ENCODE results near the gene PNPLA3.

PNPLA3 gene

DNA sequence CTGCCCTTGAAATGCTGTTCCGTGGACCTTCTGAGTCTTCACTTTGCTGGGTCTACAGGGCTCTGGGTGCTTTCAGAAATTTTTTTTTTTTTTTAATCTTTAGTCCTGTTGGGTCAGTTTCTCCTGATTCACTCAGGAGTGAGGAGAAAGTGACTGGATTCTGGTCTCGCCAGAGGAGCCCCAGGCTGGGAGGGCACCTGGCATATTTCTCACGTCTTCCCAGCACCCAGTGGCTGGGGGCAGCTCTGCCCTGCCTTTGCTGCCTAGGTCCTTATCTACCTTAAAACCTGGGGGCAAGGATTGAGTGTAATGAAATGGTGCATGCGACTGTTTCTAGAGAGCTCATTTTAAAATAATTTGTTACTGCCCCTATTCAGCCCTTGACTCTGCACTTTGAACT is 55.0 kb downstream of the PNPLA3 start:
- no peak for DNase-seq (ENCODE audit: low read depth in 1 of 2, low spot score in 1 of 2)
- Histone ChIP-seq H3K27ac (replicated peaks) (no peak overlapping the region), H3K27me3 (ENCODE audit: insufficient read depth, poor library complexity, severe bottlenecking) (no peaks in the 10 kb centered on the region), H3K4me3 (replicated peaks; ENCODE audit: insufficient read depth, low read length) (no peak overlapping the region)
- TF ChIP-seq SPI1 (IDR thresholded peaks at IDR 0.05; ENCODE audit: borderline replicate concordance, low read depth), result no peak
- TF ChIP-seq, protein P1, sequence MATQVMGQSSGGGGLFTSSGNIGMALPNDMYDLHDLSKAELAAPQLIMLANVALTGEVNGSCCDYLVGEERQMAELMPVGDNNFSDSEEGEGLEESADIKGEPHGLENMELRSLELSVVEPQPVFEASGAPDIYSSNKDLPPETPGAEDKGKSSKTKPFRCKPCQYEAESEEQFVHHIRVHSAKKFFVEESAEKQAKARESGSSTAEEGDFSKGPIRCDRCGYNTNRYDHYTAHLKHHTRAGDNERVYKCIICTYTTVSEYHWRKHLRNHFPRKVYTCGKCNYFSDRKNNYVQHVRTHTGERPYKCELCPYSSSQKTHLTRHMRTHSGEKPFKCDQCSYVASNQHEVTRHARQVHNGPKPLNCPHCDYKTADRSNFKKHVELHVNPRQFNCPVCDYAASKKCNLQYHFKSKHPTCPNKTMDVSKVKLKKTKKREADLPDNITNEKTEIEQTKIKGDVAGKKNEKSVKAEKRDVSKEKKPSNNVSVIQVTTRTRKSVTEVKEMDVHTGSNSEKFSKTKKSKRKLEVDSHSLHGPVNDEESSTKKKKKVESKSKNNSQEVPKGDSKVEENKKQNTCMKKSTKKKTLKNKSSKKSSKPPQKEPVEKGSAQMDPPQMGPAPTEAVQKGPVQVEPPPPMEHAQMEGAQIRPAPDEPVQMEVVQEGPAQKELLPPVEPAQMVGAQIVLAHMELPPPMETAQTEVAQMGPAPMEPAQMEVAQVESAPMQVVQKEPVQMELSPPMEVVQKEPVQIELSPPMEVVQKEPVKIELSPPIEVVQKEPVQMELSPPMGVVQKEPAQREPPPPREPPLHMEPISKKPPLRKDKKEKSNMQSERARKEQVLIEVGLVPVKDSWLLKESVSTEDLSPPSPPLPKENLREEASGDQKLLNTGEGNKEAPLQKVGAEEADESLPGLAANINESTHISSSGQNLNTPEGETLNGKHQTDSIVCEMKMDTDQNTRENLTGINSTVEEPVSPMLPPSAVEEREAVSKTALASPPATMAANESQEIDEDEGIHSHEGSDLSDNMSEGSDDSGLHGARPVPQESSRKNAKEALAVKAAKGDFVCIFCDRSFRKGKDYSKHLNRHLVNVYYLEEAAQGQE (IDR thresholded peaks at IDR 0.05; ENCODE audit: insufficient replicate concordance, low read depth), result no peak
- TF ChIP-seq POLR2AphosphoS5 (IDR thresholded peaks at IDR 0.05; ENCODE audit: low read depth), result no peak
- TF ChIP-seq, protein P2, sequence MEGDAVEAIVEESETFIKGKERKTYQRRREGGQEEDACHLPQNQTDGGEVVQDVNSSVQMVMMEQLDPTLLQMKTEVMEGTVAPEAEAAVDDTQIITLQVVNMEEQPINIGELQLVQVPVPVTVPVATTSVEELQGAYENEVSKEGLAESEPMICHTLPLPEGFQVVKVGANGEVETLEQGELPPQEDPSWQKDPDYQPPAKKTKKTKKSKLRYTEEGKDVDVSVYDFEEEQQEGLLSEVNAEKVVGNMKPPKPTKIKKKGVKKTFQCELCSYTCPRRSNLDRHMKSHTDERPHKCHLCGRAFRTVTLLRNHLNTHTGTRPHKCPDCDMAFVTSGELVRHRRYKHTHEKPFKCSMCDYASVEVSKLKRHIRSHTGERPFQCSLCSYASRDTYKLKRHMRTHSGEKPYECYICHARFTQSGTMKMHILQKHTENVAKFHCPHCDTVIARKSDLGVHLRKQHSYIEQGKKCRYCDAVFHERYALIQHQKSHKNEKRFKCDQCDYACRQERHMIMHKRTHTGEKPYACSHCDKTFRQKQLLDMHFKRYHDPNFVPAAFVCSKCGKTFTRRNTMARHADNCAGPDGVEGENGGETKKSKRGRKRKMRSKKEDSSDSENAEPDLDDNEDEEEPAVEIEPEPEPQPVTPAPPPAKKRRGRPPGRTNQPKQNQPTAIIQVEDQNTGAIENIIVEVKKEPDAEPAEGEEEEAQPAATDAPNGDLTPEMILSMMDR (IDR thresholded peaks at IDR 0.05; ENCODE audit: insufficient read depth, low read length), result no peak
- no peak for TF ChIP-seq GABPA (IDR thresholded peaks at IDR 0.05; ENCODE audit: low read depth)

DNA sequence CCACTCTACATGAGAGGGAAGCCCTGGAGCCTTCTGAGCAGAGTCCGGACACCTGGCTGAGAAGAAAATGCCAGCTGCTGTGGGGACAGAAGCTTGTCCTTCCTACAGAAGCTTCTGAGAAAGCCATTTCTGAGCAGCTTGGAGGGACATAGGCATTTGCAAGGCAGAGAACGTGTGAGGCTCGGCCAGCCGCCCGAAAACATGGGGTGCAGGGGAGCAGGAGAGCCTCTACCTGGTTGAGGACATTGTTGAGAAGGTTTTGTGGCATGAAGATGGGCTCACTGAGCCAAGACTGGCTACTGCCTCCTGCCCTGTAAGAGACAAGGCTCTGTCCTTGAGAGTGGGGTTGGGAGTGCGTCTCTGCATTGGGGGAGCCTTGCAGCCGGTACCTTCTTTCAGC is 57.0 kb downstream of the PNPLA3 start:
- H3K4me3 ChIP-seq (replicated peaks; ENCODE audit: insufficient read depth, low read length), result no peak overlapping the region
- no peak overlapping the region for H3K27ac ChIP-seq (replicated peaks)
- TF ChIP-seq, protein P2 (IDR thresholded peaks at IDR 0.05; ENCODE audit: insufficient read depth, low read length), result no peak
- TF ChIP-seq POLR2AphosphoS5 (IDR thresholded peaks at IDR 0.05; ENCODE audit: low read depth) (no peak), SPI1 (IDR thresholded peaks at IDR 0.05; ENCODE audit: borderline replicate concordance, low read depth) (no peak), GABPA (IDR thresholded peaks at IDR 0.05; ENCODE audit: low read depth) (no peak)
- TF ChIP-seq, protein P1 (IDR thresholded peaks at IDR 0.05; ENCODE audit: insufficient replicate concordance, low read depth), result no peak
- no peak for DNase-seq (ENCODE audit: low read depth in 1 of 2, low spot score in 1 of 2)
- H3K27me3 ChIP-seq (ENCODE audit: insufficient read depth, poor library complexity, severe bottlenecking), result no peaks in the 10 kb centered on the region

DNA sequence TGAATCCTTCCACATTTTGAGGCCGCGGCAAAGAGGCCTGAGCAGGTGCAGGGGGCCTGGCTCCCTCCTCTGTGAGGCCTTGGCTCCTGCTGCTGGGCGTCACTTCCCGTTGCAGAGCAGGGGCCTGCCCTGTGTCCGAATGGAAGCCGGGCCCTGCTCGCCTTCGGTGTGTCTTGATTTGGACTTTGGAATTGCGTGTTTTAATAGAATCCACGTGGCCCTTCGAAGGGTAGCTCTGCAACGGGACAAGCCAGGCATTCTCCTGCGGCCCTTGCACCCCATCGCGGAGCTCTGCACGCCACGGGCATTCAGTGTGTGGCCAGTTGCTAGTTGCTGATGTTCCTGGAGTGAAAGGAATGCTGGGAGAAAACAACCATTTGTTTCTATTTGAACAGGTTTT is 57.4 kb downstream of the PNPLA3 start:
- H3K27ac ChIP-seq (replicated peaks), result no peak overlapping the region
- H3K27me3 ChIP-seq (ENCODE audit: insufficient read depth, poor library complexity, severe bottlenecking), result no peaks in the 10 kb centered on the region
- TF ChIP-seq, protein P2 (IDR thresholded peaks at IDR 0.05; ENCODE audit: insufficient read depth, low read length), result no peak
- TF ChIP-seq, protein P1 (IDR thresholded peaks at IDR 0.05; ENCODE audit: insufficient replicate concordance, low read depth), result no peak
- TF ChIP-seq GABPA (IDR thresholded peaks at IDR 0.05; ENCODE audit: low read depth), result no peak
- no peak for TF ChIP-seq SPI1 (IDR thresholded peaks at IDR 0.05; ENCODE audit: borderline replicate concordance, low read depth)
- no peak for TF ChIP-seq POLR2AphosphoS5 (IDR thresholded peaks at IDR 0.05; ENCODE audit: low read depth)
- H3K4me3 ChIP-seq (replicated peaks; ENCODE audit: insufficient read depth, low read length), result no peak overlapping the region
- no peak for DNase-seq (ENCODE audit: low read depth in 1 of 2, low spot score in 1 of 2)
